IMR-90 (cell line): ENCODE measurements around the gene ASMTL. TPM values are rescaled to one million over a fixed set of nuclear protein-coding genes. Genes with fewer than 3 reads are reported as not detected.

Experiments
- ATAC-seq: fragments of 200-7000 bp; cut with Tn5 transposase; 2 replicates; pipeline ENCODE4 v1.9.1; 2020; ENCODE audit warnings: low read depth, mild to moderate bottlenecking, moderate library complexity
- BruUV-seq: library from RNA; stranded (reverse); fragments of 400-500 nt; replicated peaks from 2 replicates; lab custom pipeline; 2021; lab: Mats Ljungman, UMichigan
- CTCF ChIA-PET: fragments of 300-600 bp; formaldehyde crosslinking; extraction: SDS; loops from one replicate; lab custom pipeline; 2021; ENCODE audit warnings: antibody characterized with exemption; lab: Yijun Ruan, JAX
- POLR2A ChIA-PET: fragments of 300-600 bp; sonication (Branson Sonifier 250); formaldehyde crosslinking; loops from one replicate; lab custom pipeline; 2022; ENCODE audit warnings: antibody characterized with exemption; ENCODE audit not compliant: unreplicated experiment; lab: Charles Lee
- DNase-seq: peaks from one replicate; pipeline ENCODE4 v3.0.0; 2013
- H2AFZ ChIP-seq: replicated peaks from 2 replicates; pipeline ENCODE3; 2013; ENCODE audit warnings: low read length, mild to moderate bottlenecking; ENCODE audit not compliant: poor library complexity
- H2AK5ac ChIP-seq: 2 replicates; pipeline ENCODE4 v1.6.1; 2013; ENCODE audit warnings: low read depth, low read length, inconsistent platforms
- H2AK9ac ChIP-seq: replicated peaks from 2 replicates; pipeline ENCODE3; 2013; ENCODE audit warnings: mild to moderate bottlenecking, low read depth, low read length, moderate library complexity; ENCODE audit not compliant: poor library complexity
- H2BK120ac ChIP-seq: 2 replicates; pipeline ENCODE4 v1.6.1; 2013; ENCODE audit warnings: low read depth, low read length, inconsistent platforms
- H2BK15ac ChIP-seq: 3 replicates; pipeline ENCODE4 v1.6.1; 2013; ENCODE audit warnings: low read depth, low read length, inconsistent platforms
- H2BK20ac ChIP-seq: 2 replicates; pipeline ENCODE4 v1.6.1; 2013; ENCODE audit warnings: low read depth, mild to moderate bottlenecking, inconsistent platforms, low read length, moderate library complexity
- H2BK5ac ChIP-seq: 2 replicates; pipeline ENCODE4 v1.6.1; 2013; ENCODE audit warnings: mild to moderate bottlenecking, low read depth, low read length, inconsistent platforms; ENCODE audit not compliant: poor library complexity, severe bottlenecking
- H3K14ac ChIP-seq: replicated peaks from 2 replicates; pipeline ENCODE4 v1.6.1; 2013; ENCODE audit warnings: low read depth, low read length, inconsistent platforms
- H3K18ac ChIP-seq: 2 replicates; pipeline ENCODE4 v1.6.1; 2013; ENCODE audit warnings: low read depth, low read length, control low read depth
- H3K23ac ChIP-seq: 2 replicates; pipeline ENCODE4 v1.6.1; 2013; ENCODE audit warnings: low read depth, low read length, inconsistent platforms
- H3K27ac ChIP-seq: 2 replicates; pipeline ENCODE4 v1.5.1; 2013; ENCODE audit warnings: mild to moderate bottlenecking, control low read depth, low read length; ENCODE audit not compliant: insufficient read depth
- H3K27me3 ChIP-seq: 2 replicates; pipeline ENCODE4 v1.6.1; 2013; ENCODE audit warnings: low read length; ENCODE audit not compliant: control insufficient read depth, insufficient read depth
- H3K36me3 ChIP-seq: 2 replicates; pipeline ENCODE4 v1.6.1; 2013; ENCODE audit warnings: low read length, mixed read lengths; ENCODE audit not compliant: control insufficient read depth, insufficient read depth
- H3K4ac ChIP-seq: 2 replicates; pipeline ENCODE4 v1.6.1; 2013; ENCODE audit warnings: low read depth, low read length, inconsistent platforms
- H3K4me1 ChIP-seq: 2 replicates; pipeline ENCODE4 v1.6.1; 2013; ENCODE audit warnings: low read length, mixed read lengths; ENCODE audit not compliant: control insufficient read depth, insufficient read depth
- H3K4me2 ChIP-seq: 2 replicates; pipeline ENCODE4 v1.6.1; 2013; ENCODE audit warnings: low read depth, mild to moderate bottlenecking, control low read depth, low read length, moderate library complexity
- H3K4me3 ChIP-seq: 2 replicates; pipeline ENCODE4 v1.5.1; 2013; ENCODE audit warnings: low read depth, mild to moderate bottlenecking, control low read depth, low read length, moderate library complexity; ENCODE audit not compliant: insufficient read depth
- H3K56ac ChIP-seq: 2 replicates; pipeline ENCODE4 v1.6.1; 2013; ENCODE audit warnings: low read length, inconsistent platforms; ENCODE audit not compliant: insufficient read depth; ENCODE audit errors: extremely low read depth
- H3K79me1 ChIP-seq, 2 experiments: 2 replicates each; pipeline ENCODE4 v1.6.1; 2013; ENCODE audit warnings: low read length in 2 of 2, inconsistent platforms in 1 of 2, low read depth in 1 of 2
- H3K9ac ChIP-seq: 2 replicates; pipeline ENCODE4 v1.6.1; 2013; ENCODE audit warnings: low read depth, low read length, control low read depth
- H3K9me1 ChIP-seq: 2 replicates; pipeline ENCODE4 v1.6.1; 2013; ENCODE audit warnings: low read length, inconsistent platforms; ENCODE audit not compliant: insufficient read depth
- H3K9me3 ChIP-seq: 2 replicates; pipeline ENCODE4 v1.6.1; 2013; ENCODE audit warnings: low read length; ENCODE audit not compliant: control insufficient read depth, insufficient read depth
- H4K20me1 ChIP-seq: 2 replicates; pipeline ENCODE4 v1.6.1; 2013; ENCODE audit warnings: low read length, inconsistent platforms; ENCODE audit not compliant: insufficient read depth
- H4K5ac ChIP-seq: 2 replicates; pipeline ENCODE4 v1.6.1; 2013; ENCODE audit warnings: mild to moderate bottlenecking, low read depth, low read length, control low read depth
- H4K8ac ChIP-seq, 2 experiments: 2 replicates each; pipeline ENCODE4 v1.6.1; 2013; ENCODE audit warnings: low read depth in 2 of 2, low read length in 2 of 2, control low read depth in 1 of 2, inconsistent platforms in 1 of 2
- H4K91ac ChIP-seq: 2 replicates; pipeline ENCODE4 v1.6.1; 2013; ENCODE audit warnings: low read depth, low read length, inconsistent platforms; ENCODE audit not compliant: insufficient read depth
- BHLHE40 ChIP-seq: fragments of 150-350 bp; IDR thresholded peaks from 2 replicates; pipeline ENCODE4 v1.6.1; 2016; ENCODE audit warnings: mild to moderate bottlenecking, low read depth, low read length
- CEBPB ChIP-seq: IDR thresholded peaks from 2 replicates; pipeline ENCODE4 v1.6.1; 2012; ENCODE audit warnings: low read depth, low read length, improper control_type of control experiment
- CHD1 ChIP-seq: IDR thresholded peaks from 2 replicates; pipeline ENCODE4 v1.6.1; 2012; ENCODE audit warnings: low read depth, low read length, improper control_type of control experiment
- ELK1 ChIP-seq: fragments of 150-350 bp; IDR thresholded peaks from 2 replicates; pipeline ENCODE4 v1.6.1; 2016; ENCODE audit warnings: low read depth, mild to moderate bottlenecking, low read length, moderate library complexity, borderline replicate concordance
- FOS ChIP-seq: fragments of 150-350 bp; IDR thresholded peaks from 2 replicates; pipeline ENCODE4 v1.6.1; 2016; ENCODE audit warnings: low read depth, low read length
- MAFK ChIP-seq: IDR thresholded peaks from 2 replicates; pipeline ENCODE4 v1.6.1; 2012; ENCODE audit warnings: low read depth, low read length, improper control_type of control experiment
- MAZ ChIP-seq: IDR thresholded peaks from 2 replicates; pipeline ENCODE4 v1.6.1; 2012; ENCODE audit warnings: low read depth, mild to moderate bottlenecking, low read length, improper control_type of control experiment, moderate library complexity, borderline replicate concordance
- MXI1 ChIP-seq: IDR thresholded peaks from 2 replicates; pipeline ENCODE4 v1.6.1; 2012; ENCODE audit warnings: low read depth, mild to moderate bottlenecking, low read length, moderate library complexity, borderline replicate concordance
- NFE2L2 ChIP-seq: fragments of 150-350 bp; IDR thresholded peaks from 2 replicates; pipeline ENCODE4 v1.6.1; 2016; ENCODE audit warnings: low read depth, mild to moderate bottlenecking, low read length
- POLR2A ChIP-seq: IDR thresholded peaks from 2 replicates; pipeline ENCODE4 v1.6.1; 2012; ENCODE audit warnings: mild to moderate bottlenecking, low read depth, low read length
- RAD21 ChIP-seq: IDR thresholded peaks from 2 replicates; pipeline ENCODE4 v1.6.1; 2012; ENCODE audit warnings: low read length, improper control_type of control experiment
- RCOR1 ChIP-seq: IDR thresholded peaks from 2 replicates; pipeline ENCODE4 v1.6.1; 2012; ENCODE audit warnings: mild to moderate bottlenecking, low read length, improper control_type of control experiment; ENCODE audit not compliant: insufficient replicate concordance
- RFX5 ChIP-seq: IDR thresholded peaks from 2 replicates; pipeline ENCODE4 v1.8.0; 2012; ENCODE audit warnings: low read depth, mild to moderate bottlenecking, low read length, moderate library complexity
- SMC3 ChIP-seq: fragments of 150-350 bp; IDR thresholded peaks from 2 replicates; pipeline ENCODE4 v1.6.1; 2016; ENCODE audit warnings: low read depth, mild to moderate bottlenecking, antibody characterized with exemption, low read length, moderate library complexity
- WGBS, 2 experiments: methylation state at CpG; one replicate each; pipeline versions ENCODE4 v1.1.5 to v1.1.7; 2013; ENCODE audit warnings: missing lambda C conversion rate in 2 of 2; ENCODE audit not compliant: insufficient read length in 1 of 2; ENCODE audit errors: extremely low coverage in 2 of 2; 5-methylcytosine and 5-hydroxymethylcytosine counted together
- dilution Hi-C: fragments of 300-500 bp; cut with HindIII; formaldehyde crosslinking; loops from one replicate; pipeline ENCODE4 v1.14.3; 2018; ENCODE audit warnings: low sequenced_read_pairs; ENCODE audit not compliant: unreplicated experiment
- in situ Hi-C: fragments of 300-500 bp; cut with MboI; formaldehyde crosslinking; loops from 3 replicates; pipeline ENCODE4 v1.14.3; 2019; ENCODE audit warnings: low sequenced_read_pairs, inconsistent platforms, mixed read lengths
- intact Hi-C: fragments of 100-400 bp; cut with micrococcal nuclease; formaldehyde crosslinking; loops from 2 replicates; pipeline ENCODE4 v1.10.0; 2022
- polyA plus RNA-seq, 3 experiments: library from polyadenylated mRNA; depleted of rRNA; stranded (reverse); fragments of >200 nt; gene quantifications; 2 replicates each; pipeline ENCODE4 v1.2.3, GENCODE V29; 2012; ENCODE audit warnings: low replicate concordance in 1 of 3
- total RNA-seq: library from RNA; depleted of rRNA; stranded (reverse); fragments of >200 nt; gene quantifications from 2 replicates; pipeline ENCODE4 v1.2.3, GENCODE V29; 2012
- TF ChIP-seq, protein P1 (sequence below): fragments of 150-350 bp; IDR thresholded peaks from 2 replicates; pipeline ENCODE4 v1.6.1; 2017; ENCODE audit warnings: mild to moderate bottlenecking, antibody characterized with exemption, low read length, low read depth
- TF ChIP-seq, protein P2 (sequence below): conservative IDR thresholded peaks from 2 replicates; pipeline ENCODE4 v1.5.1; 2012; ENCODE audit warnings: mild to moderate bottlenecking, low read depth, low read length, improper control_type of control experiment

Gene ASMTL
- total and polyA plus RNA-seq, 2 of the 4 experiments (the other 2 are of a cell fraction) = 13.4 to 33.4 TPM

DNA sequence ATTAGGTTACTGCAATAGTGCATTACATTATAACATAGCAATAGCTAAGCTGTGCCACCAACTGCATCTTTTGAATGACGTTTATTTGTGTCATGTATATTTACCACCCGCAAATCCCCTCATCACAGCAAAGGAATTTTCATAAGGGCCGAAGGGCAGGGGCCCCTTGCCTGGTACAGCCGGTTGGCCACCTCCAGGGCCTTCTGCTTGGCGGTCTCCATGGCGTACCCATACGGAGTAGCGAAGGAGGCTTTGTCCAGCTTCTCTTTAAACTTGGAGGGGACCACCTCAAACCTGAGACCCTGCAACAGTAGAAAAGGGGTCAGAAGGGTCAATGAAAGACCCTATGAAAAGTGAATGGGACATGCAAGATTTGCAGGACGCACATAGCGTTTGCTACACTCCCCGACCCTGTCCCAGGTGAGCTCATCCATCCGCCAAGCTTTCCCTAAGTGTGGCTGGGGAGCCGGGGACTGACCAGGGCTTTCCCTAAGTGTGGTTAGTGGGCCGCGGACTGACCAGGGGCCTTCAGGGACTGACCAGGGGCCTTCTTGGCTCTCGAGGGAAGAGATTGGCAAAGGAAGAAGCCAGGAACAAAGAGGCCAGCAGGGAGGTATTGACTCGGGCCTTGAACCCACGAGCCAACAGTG, 10.6 kb downstream of the ASMTL start:
- H3K4me1 ChIP-seq = no peaks in the 10 kb centered on the region
- H3K4me3 ChIP-seq = no peak overlapping the region
- H4K8ac ChIP-seq = no peak overlapping the region
- no peak overlapping the region for H2AK5ac ChIP-seq
- no peaks in the 10 kb centered on the region; the same call in 1 of the 2 replicates for H4K20me1 ChIP-seq
- H4K5ac ChIP-seq = no peak overlapping the region
- H2BK5ac ChIP-seq = no peak overlapping the region
- H3K23ac ChIP-seq = no peak overlapping the region
- H3K27me3 ChIP-seq = no peaks in the 10 kb centered on the region
- no peaks in the 10 kb centered on the region for H3K9me1 ChIP-seq
- DNase-seq = no peak
- H4K91ac ChIP-seq = no peak overlapping the region
- H3K9me3 ChIP-seq = peaks cover 7% of the 10 kb centered on the region; the same call in 1 of the 2 replicates
- H3K56ac ChIP-seq = no peak overlapping the region
- no peak overlapping the region for H3K4ac ChIP-seq
- ChIA-PET CTCF (no interaction called here), POLR2A (no interaction called here)
- H2BK15ac ChIP-seq = no peak overlapping the region
- H3K79me1 ChIP-seq = peaks cover 0 to 9% of the 10 kb centered on the region in 2 experiments; a peak in 2 of 4 replicates
- in situ Hi-C loops = no loop called here
- H3K9ac ChIP-seq = no peak overlapping the region
- H2AFZ ChIP-seq = no peak overlapping the region
- ATAC-seq = no peak
- no peak overlapping the region for H3K18ac ChIP-seq
- no TSS peak for BruUV-seq
- H3K36me3 ChIP-seq = peaks cover 20% of the 10 kb centered on the region
- 98% methylated on average over 9 of the region's 18 CpGs; no CpG with 5 or more reads in 1 of the 2 experiments for WGBS, 2 experiments
- no peak overlapping the region for H2BK120ac ChIP-seq
- no peak overlapping the region for H3K27ac ChIP-seq
- intact Hi-C loops = loop anchor here (10.0 kb wide), 1 partner anchor 47 kb away; the partner anchor contains the start of gene SLC25A6
- H3K14ac ChIP-seq = no peak overlapping the region
- no peak overlapping the region for H2BK20ac ChIP-seq
- TF ChIP-seq RAD21 (no peak), RCOR1 (no peak), MXI1 (no peak), ELK1 (no peak), CEBPB (no peak), MAZ (no peak), NFE2L2 (no peak), RFX5 (no peak), FOS (no peak), BHLHE40 (no peak), POLR2A (no peak), SMC3 (no peak), CHD1 (no peak), MAFK (no peak)
- TF ChIP-seq, protein P1, sequence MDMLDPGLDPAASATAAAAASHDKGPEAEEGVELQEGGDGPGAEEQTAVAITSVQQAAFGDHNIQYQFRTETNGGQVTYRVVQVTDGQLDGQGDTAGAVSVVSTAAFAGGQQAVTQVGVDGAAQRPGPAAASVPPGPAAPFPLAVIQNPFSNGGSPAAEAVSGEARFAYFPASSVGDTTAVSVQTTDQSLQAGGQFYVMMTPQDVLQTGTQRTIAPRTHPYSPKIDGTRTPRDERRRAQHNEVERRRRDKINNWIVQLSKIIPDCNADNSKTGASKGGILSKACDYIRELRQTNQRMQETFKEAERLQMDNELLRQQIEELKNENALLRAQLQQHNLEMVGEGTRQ = no peak
- TF ChIP-seq, protein P2, sequence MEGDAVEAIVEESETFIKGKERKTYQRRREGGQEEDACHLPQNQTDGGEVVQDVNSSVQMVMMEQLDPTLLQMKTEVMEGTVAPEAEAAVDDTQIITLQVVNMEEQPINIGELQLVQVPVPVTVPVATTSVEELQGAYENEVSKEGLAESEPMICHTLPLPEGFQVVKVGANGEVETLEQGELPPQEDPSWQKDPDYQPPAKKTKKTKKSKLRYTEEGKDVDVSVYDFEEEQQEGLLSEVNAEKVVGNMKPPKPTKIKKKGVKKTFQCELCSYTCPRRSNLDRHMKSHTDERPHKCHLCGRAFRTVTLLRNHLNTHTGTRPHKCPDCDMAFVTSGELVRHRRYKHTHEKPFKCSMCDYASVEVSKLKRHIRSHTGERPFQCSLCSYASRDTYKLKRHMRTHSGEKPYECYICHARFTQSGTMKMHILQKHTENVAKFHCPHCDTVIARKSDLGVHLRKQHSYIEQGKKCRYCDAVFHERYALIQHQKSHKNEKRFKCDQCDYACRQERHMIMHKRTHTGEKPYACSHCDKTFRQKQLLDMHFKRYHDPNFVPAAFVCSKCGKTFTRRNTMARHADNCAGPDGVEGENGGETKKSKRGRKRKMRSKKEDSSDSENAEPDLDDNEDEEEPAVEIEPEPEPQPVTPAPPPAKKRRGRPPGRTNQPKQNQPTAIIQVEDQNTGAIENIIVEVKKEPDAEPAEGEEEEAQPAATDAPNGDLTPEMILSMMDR = no peak
- dilution Hi-C loops = no loop called here
- H3K4me2 ChIP-seq = no peak overlapping the region
- H2AK9ac ChIP-seq = no peak overlapping the region
